Activated naive CD4-positive, alpha-beta T cell treated with anti-CD3 and anti-CD28 coated beads, Interleukin-2, amount 10 ng/mL, durations not matched to agents 7 days and 5 days (primary cell): Measurements from ENCODE around the gene PPP2R5B.

ENCODE experiments used
- CTCF ChIA-PET: fragments of 350-600 bp; sonication (Branson Sonifier 250); formaldehyde crosslinking; loops from one replicate; lab custom pipeline; 2021; ENCODE audit warnings: antibody characterized with exemption; lab: Charles Lee
- DNase-seq: peaks from one replicate; pipeline ENCODE4 v3.0.0-alpha.2; 2020
- H3K27ac Mint-ChIP-seq: one replicate; pipeline ENCODE4 v1.8.0; 2021; ENCODE audit warnings: mild to moderate bottlenecking, moderate library complexity, mixed read lengths
- H3K27me3 Mint-ChIP-seq: one replicate; pipeline ENCODE4 v1.8.0; 2021; ENCODE audit warnings: mild to moderate bottlenecking, mixed read lengths
- H3K36me3 Mint-ChIP-seq: one replicate; pipeline ENCODE4 v1.8.0; 2021; ENCODE audit warnings: mixed read lengths
- H3K4me1 Mint-ChIP-seq: one replicate; pipeline ENCODE4 v1.8.0; 2021; ENCODE audit warnings: mixed read lengths
- H3K4me3 Mint-ChIP-seq: one replicate; pipeline ENCODE4 v1.8.0; 2021; ENCODE audit warnings: mild to moderate bottlenecking, moderate library complexity, mixed read lengths
- H3K9me3 Mint-ChIP-seq: one replicate; pipeline ENCODE4 v1.8.0; 2021; ENCODE audit warnings: mixed read lengths

The PPP2R5B gene

GRCh38 chr11:64883575-64883974 lies 40.9 kb upstream of the PPP2R5B start:
- no peaks in the 10 kb centered on the region for H3K9me3 Mint-ChIP-seq
- no peaks in the 10 kb centered on the region for H3K27me3 Mint-ChIP-seq
- H3K36me3 Mint-ChIP-seq = no peaks in the 10 kb centered on the region
- no peak overlapping the region for H3K4me3 Mint-ChIP-seq
- peaks cover 66% of the 10 kb centered on the region for H3K4me1 Mint-ChIP-seq
- no peak for DNase-seq
- peak overlapping the region; percentile 21 for H3K27ac Mint-ChIP-seq
- CTCF ChIA-PET = interaction anchor here (31.5 kb wide), 1 partner anchor 34 kb away, joined by 592 read pairs; the partner anchor contains the start of gene CDC42BPG

GRCh38 chr11:64884019-64884418 lies 40.5 kb upstream of the PPP2R5B start:
- Mint-ChIP-seq H3K27me3 (no peaks in the 10 kb centered on the region), H3K4me1 (peaks cover 63% of the 10 kb centered on the region), H3K36me3 (no peaks in the 10 kb centered on the region), H3K4me3 (no peak overlapping the region), H3K9me3 (no peaks in the 10 kb centered on the region), H3K27ac (no peak overlapping the region)
- CTCF ChIA-PET = interaction anchor here (31.5 kb wide), 1 partner anchor 34 kb away, joined by 592 read pairs; the partner anchor contains the start of gene CDC42BPG
- DNase-seq = no peak

GRCh38 chr11:64885367-64886286 lies 38.9 kb upstream of the PPP2R5B start:
- CTCF ChIA-PET = interaction anchor here (1.0 to 31.5 kb wide), 7 partner anchors 8 to 36 kb away, joined by 3 to 592 read pairs (median 6); partner anchors contain the start of gene CDC42BPG
- Mint-ChIP-seq H3K4me1 (peaks cover 47% of the 10 kb centered on the region), H3K27ac (peak overlapping the region; percentile 69), H3K36me3 (no peaks in the 10 kb centered on the region), H3K27me3 (no peaks in the 10 kb centered on the region), H3K4me3 (no peak overlapping the region), H3K9me3 (no peaks in the 10 kb centered on the region)
- DNase-seq = peak; percentile 47

DNA sequence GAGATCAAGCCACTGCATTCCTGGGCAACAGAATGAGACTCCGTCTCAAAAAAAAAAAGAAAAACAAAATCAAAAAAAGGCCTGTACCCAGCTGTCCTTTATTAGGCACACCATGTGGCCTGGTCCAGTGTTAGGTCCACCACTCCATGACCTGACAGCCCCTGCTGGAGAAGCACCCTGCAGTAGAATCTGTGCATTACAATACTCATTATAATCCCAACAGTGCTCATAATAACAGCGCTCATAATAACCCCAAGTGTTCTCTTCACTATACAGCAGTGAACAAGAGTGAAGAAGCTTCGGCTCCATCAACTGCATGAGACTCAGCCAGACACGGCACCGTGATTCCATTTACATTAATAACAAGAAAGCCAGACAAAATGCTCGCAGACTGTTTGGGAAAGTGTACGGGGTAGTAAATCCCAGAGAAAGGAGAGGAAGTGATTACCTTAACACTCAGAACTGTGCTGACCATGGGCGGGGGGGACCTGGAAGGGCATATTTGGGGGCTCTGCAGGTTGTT lies 37.2 kb upstream of the PPP2R5B start:
- Mint-ChIP-seq H3K27ac (peak overlapping the region; percentile 39), H3K4me1 (peaks cover 37% of the 10 kb centered on the region), H3K4me3 (no peak overlapping the region), H3K36me3 (no peaks in the 10 kb centered on the region), H3K9me3 (no peaks in the 10 kb centered on the region), H3K27me3 (no peaks in the 10 kb centered on the region)
- DNase-seq = no peak
- CTCF ChIA-PET = interaction anchor here (1.1 to 31.5 kb wide), 6 partner anchors 18 to 126 kb away, joined by 3 to 592 read pairs (median 12); partner anchors contain the start of gene CDC42BPG

GRCh38 chr11:64887757-64888405 lies 36.6 kb upstream of the PPP2R5B start:
- Mint-ChIP-seq H3K9me3 (no peaks in the 10 kb centered on the region), H3K27ac (peak overlapping the region; percentile 39), H3K4me1 (peaks cover 36% of the 10 kb centered on the region), H3K27me3 (no peaks in the 10 kb centered on the region), H3K36me3 (no peaks in the 10 kb centered on the region), H3K4me3 (peak overlapping the region; percentile 32)
- DNase-seq = peak; percentile 88
- CTCF ChIA-PET = interaction anchor here (0.6 to 31.5 kb wide), 10 partner anchors 11 to 102 kb away, joined by 3 to 592 read pairs (median 5); partner anchors contain the start of gene CDC42BPG

GRCh38 chr11:64888406-64888728 lies 36.1 kb upstream of the PPP2R5B start:
- no peaks in the 10 kb centered on the region for H3K27me3 Mint-ChIP-seq
- H3K4me1 Mint-ChIP-seq = peaks cover 32% of the 10 kb centered on the region
- CTCF ChIA-PET = interaction anchor here (0.6 to 31.5 kb wide), 9 partner anchors 10 to 39 kb away, joined by 3 to 592 read pairs (median 5); partner anchors contain the start of gene CDC42BPG
- no peak overlapping the region for H3K27ac Mint-ChIP-seq
- no peaks in the 10 kb centered on the region for H3K36me3 Mint-ChIP-seq
- no peaks in the 10 kb centered on the region for H3K9me3 Mint-ChIP-seq
- no peak for DNase-seq
- peak overlapping the region; percentile 32 for H3K4me3 Mint-ChIP-seq

DNA sequence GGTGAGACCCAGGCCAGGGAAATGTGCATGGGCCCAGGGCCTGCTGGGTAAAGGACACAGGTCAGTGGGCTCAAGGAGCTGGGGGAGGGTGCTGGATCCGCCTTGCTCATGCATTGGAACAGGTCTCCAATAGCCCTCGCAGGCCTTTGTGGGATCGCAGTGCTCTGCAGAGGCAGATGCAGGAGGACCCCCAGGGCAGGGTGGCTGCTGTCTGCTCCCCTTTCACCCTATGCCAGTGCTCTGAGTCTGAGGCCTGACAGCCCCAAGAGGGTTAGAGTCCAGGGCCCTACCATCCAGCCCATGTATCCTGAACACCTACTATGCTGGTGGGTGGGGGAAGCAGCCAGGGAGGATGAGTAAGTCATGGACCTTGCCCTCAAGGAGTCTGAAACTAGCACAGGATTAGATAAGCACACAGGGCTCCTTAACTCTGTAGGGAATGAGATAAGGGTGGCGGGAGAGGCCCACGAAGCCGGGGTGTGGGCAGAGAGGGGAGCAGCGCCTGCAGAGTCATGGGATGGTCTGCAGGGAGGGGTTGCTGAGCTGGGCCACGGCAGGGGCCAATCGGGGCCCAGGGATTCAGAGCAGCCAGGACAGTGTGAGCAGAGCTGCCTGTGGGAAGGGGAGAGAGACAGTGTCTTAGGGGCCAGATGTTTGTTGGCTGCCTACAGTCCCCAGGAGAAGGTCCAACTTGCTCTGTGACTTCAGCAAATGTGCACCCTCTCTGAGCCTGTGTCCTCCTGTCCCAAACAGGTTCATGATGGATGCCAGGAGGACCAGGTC lies 35.6 kb upstream of the PPP2R5B start:
- Mint-ChIP-seq H3K36me3 (no peaks in the 10 kb centered on the region), H3K9me3 (no peaks in the 10 kb centered on the region), H3K4me3 (no peak overlapping the region), H3K27me3 (no peaks in the 10 kb centered on the region), H3K27ac (no peak overlapping the region), H3K4me1 (peaks cover 31% of the 10 kb centered on the region)
- no peak for DNase-seq
- CTCF ChIA-PET = interaction anchor here (0.9 to 31.5 kb wide), 5 partner anchors 10 to 39 kb away, joined by 3 to 592 read pairs (median 7); partner anchors contain the start of gene CDC42BPG

- Mint-ChIP-seq H3K4me3 (no peak overlapping the region), H3K36me3 (peaks cover 5% of the 10 kb centered on the region), H3K27me3 (no peaks in the 10 kb centered on the region), H3K4me1 (peaks cover 22% of the 10 kb centered on the region), H3K27ac (no peak overlapping the region), H3K9me3 (no peaks in the 10 kb centered on the region)
- CTCF ChIA-PET = interaction anchor here (0.7 to 31.5 kb wide), 4 partner anchors 8 to 41 kb away, joined by 3 to 592 read pairs (median 4); partner anchors contain the start of gene CDC42BPG
- no peak for DNase-seq
Observed at GRCh38 chr11:64890522-64890939, 34.0 kb upstream of the PPP2R5B start.

- Mint-ChIP-seq H3K27me3 (no peaks in the 10 kb centered on the region), H3K36me3 (peaks cover 8% of the 10 kb centered on the region), H3K9me3 (no peaks in the 10 kb centered on the region), H3K4me1 (peaks cover 16% of the 10 kb centered on the region), H3K27ac (no peak overlapping the region), H3K4me3 (no peak overlapping the region)
- no peak for DNase-seq
- CTCF ChIA-PET = interaction anchor here (0.7 to 31.5 kb wide), 4 partner anchors 21 to 42 kb away, joined by 3 to 592 read pairs (median 4); partner anchors contain the start of gene CDC42BPG
Observed at GRCh38 chr11:64891215-64891848, 33.2 kb upstream of the PPP2R5B start.

DNA sequence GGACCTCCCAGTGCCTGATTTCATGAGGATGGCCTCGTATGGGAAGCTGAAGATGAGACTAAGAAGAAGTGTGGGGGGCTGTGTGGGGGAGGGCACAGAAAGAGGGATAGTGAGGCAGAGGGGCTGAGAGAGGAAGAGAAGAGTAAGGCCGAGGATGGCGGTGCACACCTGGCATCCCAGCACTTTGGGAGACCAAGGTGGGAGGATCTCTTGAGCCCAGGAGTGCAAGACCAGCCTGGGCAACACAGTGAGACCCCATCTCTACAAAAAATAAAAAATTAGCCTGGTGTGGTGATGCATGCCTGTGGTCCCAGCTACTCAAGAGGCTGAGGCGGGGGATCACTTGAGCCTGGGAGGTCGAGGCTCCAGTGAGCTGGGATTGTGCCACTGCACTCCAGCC lies 32.6 kb upstream of the PPP2R5B start:
- DNase-seq = no peak
- Mint-ChIP-seq H3K27me3 (no peaks in the 10 kb centered on the region), H3K9me3 (no peaks in the 10 kb centered on the region), H3K36me3 (peaks cover 9% of the 10 kb centered on the region), H3K4me1 (peaks cover 16% of the 10 kb centered on the region), H3K27ac (no peak overlapping the region), H3K4me3 (no peak overlapping the region)
- CTCF ChIA-PET = interaction anchor here (1.0 to 31.5 kb wide), 3 partner anchors 27 to 42 kb away, joined by 3 to 592 read pairs (median 3); partner anchors contain the start of gene CDC42BPG

- no peaks in the 10 kb centered on the region for H3K9me3 Mint-ChIP-seq
- DNase-seq = no peak
- CTCF ChIA-PET = interaction anchor here (1.0 to 31.5 kb wide), 4 partner anchors 28 to 43 kb away, joined by 3 to 592 read pairs (median 7); partner anchors contain the start of gene CDC42BPG
- H3K4me1 Mint-ChIP-seq = peaks cover 13% of the 10 kb centered on the region
- no peak overlapping the region for H3K4me3 Mint-ChIP-seq
- no peaks in the 10 kb centered on the region for H3K27me3 Mint-ChIP-seq
- peaks cover 12% of the 10 kb centered on the region for H3K36me3 Mint-ChIP-seq
- H3K27ac Mint-ChIP-seq = no peak overlapping the region
Observed at GRCh38 chr11:64892411-64892831, 32.1 kb upstream of the PPP2R5B start.

GRCh38 chr11:64892838-64893193 lies 31.7 kb upstream of the PPP2R5B start:
- CTCF ChIA-PET = interaction anchor here (1.1 to 31.5 kb wide), 3 partner anchors 28 to 43 kb away, joined by 3 to 592 read pairs (median 11); partner anchors contain the start of gene CDC42BPG
- no peaks in the 10 kb centered on the region for H3K27me3 Mint-ChIP-seq
- no peak for DNase-seq
- H3K4me1 Mint-ChIP-seq = peaks cover 10% of the 10 kb centered on the region
- H3K36me3 Mint-ChIP-seq = peaks cover 13% of the 10 kb centered on the region
- no peaks in the 10 kb centered on the region for H3K9me3 Mint-ChIP-seq
- H3K4me3 Mint-ChIP-seq = no peak overlapping the region
- no peak overlapping the region for H3K27ac Mint-ChIP-seq
